GM10847 (cell line): ENCODE results near the gene DMKN.

Source experiments
- POLR2A ChIP-seq: IDR thresholded peaks from 2 replicates; pipeline ENCODE4 v1.6.1; 2011; ENCODE audit not compliant: insufficient read length; ENCODE audit errors: extremely low read depth

Gene DMKN

DNA sequence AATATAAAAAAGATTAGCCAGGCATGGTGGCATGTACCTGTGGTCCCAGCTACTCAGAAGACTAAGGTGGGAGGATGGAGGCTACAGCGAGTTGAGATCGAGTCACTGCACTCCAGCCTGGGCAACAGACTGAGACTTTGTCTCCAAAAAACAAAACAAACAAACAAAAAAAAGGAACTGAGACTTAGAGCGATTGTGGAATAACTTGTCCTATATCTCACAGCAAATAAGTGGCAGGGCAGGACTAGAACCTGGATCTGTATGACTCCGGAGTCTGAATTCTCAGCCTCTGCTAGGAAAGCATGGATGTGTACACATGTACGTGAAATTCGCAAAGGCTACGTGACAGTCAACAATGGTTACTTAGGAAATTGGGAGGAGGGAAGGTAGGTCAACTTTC is 43.3 kb downstream of the DMKN start:
- TF ChIP-seq POLR2A, result no peak

GRCh38 chr19:35468637-35469036 is 44.8 kb downstream of the DMKN start:
- no peak for TF ChIP-seq POLR2A

- no peak for TF ChIP-seq POLR2A
Observed at GRCh38 chr19:35466259-35466658, 47.2 kb downstream of the DMKN start.

DNA sequence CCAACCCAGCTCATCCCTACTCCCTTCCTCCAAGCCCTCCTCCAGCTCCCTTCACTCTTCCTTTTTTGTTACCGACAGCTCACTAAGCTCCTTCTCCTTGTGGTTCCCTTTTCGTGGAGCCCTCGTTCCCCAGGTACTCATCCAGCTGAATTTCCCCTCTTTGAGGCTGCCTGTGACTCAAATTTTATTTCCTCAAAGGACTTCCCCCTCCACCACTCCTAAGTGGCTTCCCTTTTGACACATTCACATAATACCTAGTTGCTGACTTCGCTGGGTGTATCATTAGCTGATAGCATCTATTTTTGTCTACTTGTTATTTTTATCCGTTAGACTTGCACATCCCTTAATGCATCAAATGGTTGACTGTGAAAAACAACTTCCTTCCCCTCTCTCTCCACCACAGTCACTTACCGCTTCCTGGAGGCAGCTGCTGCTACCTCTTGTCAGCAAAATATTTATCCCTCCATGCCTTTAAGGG is 50.9 kb downstream of the DMKN start:
- TF ChIP-seq POLR2A, result no peak

DNA sequence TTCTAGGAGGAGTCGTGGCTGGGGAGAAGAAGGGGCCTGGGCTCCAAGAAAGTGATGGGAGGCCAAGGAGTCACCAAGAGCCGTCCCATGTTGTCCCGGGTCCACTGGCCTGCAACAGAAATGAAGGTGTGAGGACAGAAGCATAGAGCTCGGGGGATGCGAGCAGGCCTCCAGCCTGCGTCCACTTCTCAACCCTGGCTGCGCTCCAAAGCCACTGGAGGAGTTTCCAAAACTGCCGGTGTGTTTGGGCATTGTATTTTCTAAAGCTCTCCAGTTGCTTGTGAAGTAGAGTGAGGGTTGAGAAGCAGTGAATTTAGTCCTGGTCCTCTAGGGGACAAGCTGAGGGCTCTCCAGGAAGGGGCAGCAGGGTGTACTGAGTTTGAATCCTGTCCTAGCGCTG is 52.4 kb downstream of the DMKN start:
- no peak for TF ChIP-seq POLR2A

GRCh38 chr19:35460608-35461007 is 52.8 kb downstream of the DMKN start:
- TF ChIP-seq POLR2A, result no peak

DNA sequence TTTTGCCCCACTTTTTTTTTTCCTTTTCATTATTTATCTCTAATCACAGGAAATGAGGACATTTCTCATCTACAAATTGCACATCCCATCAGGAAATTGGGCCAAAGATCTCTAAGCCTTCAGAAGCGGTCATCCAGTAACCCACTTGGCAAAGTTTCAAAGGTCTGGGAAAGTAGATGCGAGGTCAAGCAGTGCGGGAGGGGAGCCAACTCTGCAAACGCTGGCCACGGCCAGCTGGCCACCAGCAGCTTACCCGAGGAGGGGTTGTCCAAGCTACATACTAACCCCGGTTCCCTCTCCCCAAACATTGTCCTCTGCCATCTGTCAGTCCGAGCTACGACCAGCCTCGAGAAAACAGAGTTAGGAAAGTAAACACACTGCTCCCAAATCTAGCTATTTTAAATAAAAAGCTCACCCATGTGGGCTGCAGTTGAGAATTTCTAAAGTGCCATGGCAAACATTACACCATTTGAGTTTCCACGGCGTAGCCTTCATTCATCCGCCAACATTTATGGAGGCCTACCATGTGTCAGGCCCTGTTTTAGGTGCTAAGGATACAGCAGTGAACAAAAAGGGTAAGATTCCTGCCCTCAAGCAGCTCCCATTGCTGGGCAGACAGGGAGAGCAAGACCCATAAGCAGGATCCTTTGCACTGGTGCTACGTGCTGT is 53.9 kb downstream of the DMKN start:
- TF ChIP-seq POLR2A, result no peak

GRCh38 chr19:35458731-35459391 is 54.6 kb downstream of the DMKN start:
- TF ChIP-seq POLR2A, result no peak

DNA sequence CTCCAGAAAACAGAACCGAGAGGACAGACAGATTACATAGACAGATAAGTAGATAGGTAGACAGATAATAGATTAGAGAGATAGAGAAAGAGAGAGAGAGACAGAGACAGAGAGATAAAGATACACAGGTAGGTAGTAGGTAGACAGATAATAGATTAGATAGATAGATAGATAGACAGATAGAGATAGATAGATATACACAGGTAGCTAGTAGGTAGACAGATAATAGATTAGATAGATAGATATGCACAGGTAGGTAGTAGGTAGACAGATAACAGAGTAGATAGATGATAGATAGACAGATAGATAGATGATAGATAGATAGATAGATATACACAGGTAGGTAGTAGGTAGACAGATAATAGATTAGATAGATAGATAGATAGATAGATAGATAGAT is 55.3 kb downstream of the DMKN start:
- no peak for TF ChIP-seq POLR2A

DNA sequence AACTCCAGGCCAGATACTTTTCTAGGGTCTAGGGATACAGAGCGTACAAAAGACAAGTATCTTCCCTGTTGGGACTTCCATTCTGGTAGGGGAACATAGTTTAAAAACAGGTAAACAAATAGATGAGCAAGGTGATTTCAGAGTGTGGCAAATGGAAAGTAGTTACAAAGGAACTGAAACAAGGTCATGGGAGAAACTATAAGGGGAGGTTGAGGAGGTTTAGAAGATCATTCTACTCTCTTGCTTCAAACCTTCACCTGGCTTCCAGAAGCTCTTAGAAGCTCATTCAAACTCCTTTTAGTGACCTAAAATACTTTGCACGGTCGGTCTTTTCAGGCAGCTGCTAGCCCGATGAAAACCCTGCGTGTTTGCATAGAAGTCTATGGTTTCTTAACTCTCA is 56.3 kb downstream of the DMKN start:
- TF ChIP-seq POLR2A, result no peak

DNA sequence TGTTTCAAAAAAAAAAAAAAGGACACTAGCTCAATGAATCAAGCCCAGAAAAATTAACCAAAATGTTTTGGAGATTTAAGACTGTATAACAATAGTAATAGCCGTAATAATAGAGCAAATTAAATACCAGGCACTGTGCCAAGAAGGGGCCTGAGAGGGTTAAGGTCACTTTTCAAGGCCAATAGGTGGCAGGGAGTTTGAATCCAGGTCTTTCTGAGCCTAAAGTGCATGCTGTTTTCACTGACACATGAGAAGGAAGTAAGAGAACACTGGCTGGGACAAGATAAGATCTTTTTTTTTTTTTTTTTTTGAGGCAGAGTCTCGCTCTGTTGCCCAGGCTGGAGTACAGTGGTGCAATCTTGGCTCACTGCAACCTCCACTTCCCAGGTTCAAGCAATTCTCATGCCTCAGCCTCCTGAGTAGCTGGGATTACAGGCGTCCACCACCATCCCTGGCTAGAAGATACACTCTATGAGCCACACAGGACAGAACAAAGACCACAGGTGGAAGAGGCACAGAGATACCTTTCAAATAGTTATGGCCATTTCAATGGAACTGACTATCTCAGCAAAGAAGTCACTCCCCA is 57.7 kb downstream of the DMKN start:
- no peak for TF ChIP-seq POLR2A

- no peak for TF ChIP-seq POLR2A
Observed at GRCh38 chr19:35454663-35455062, 58.8 kb downstream of the DMKN start.

DNA sequence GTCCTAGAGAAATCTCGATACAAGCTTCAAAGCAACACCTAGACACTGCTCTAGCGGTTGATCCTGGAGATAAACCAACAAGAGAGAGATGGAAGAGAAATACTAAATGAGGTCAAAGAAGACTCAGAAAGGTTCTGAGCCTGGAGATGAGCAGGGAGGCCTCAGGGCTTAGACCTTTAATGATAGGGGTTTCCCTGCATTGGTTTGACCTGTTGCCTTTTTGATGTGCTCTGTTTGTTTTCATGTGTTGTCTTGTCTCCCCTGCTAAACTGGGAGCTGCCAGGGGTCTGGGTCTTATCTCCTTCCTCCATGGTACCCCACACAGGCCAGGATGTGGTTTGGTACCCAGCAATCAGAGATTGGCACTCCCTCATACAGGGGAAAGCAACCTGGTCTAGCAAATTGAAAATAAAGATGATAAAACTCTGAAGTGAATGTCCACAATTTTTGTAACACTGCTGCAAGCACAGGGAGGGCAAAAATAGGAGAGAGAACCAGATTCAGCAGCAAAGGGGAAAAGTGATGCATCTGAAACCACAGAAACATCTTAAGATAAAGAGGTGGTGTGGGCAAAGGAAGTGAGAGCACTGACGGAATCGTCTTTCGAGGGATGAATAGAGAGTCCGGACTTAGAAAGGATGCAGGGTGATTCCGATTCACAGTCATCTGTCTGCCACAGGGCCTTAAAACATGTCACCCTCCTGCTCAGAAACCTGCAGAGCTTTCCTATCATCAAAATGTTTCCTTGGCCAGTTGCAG is 61.9 kb downstream of the DMKN start:
- TF ChIP-seq POLR2A, result no peak

- TF ChIP-seq POLR2A, result no peak
Observed at GRCh38 chr19:35449359-35450043, 63.9 kb downstream of the DMKN start.
